Myocyte (in vitro differentiated cells): ENCODE data around the gene C1orf35. TPM values are rescaled to one million over a fixed set of nuclear protein-coding genes. Genes with fewer than 3 reads are reported as not detected.
A peak's percentile ranks its signal among the peaks of the same experiment; 100 is the strongest.
"Not testable (repeated sequence)": the region's sequence is repeated elsewhere in the genome, so short reads cannot be mapped to it uniquely, and the experiment has no call there.

ENCODE experiments used
- DNase-seq: peaks from one replicate; pipeline ENCODE4 v3.0.0-alpha.2; 2012; ENCODE audit warnings: low read depth
- total RNA-seq: library from RNA; depleted of rRNA; stranded (reverse); fragments of >200 nt; gene quantifications from 2 replicates; pipeline ENCODE4 v1.2.3, GENCODE V29; 2014

The C1orf35 gene
- total RNA-seq, 1 donor from 2014 or later = 8.1 TPM

- peak; percentile 65 for DNase-seq
Observed at GRCh38 chr1:228142701-228143136, 39.6 kb upstream of the C1orf35 start.

GRCh38 chr1:228142155-228142691, 39.1 kb upstream of the C1orf35 start:
- DNase-seq = peak; percentile 79

- peak; percentile 98 for DNase-seq
Observed at GRCh38 chr1:228141226-228142044, 38.3 kb upstream of the C1orf35 start.

GRCh38 chr1:228140724-228141225, 37.6 kb upstream of the C1orf35 start:
- DNase-seq = no peak

- DNase-seq = peak; percentile 97
Observed at GRCh38 chr1:228139931-228140723, 37.0 kb upstream of the C1orf35 start, which contains the start of gene GUK1. Gene GUK1, plus strand, starts transcription at chr1:228140279. Its CDS starts 24 bp downstream, at chr1:228140303.

- DNase-seq = no peak
Observed at GRCh38 chr1:228139406-228139930, 36.3 kb upstream of the C1orf35 start.

GRCh38 chr1:228136901-228137300, 33.8 kb upstream of the C1orf35 start:
- no peak for DNase-seq

GRCh38 chr1:228134591-228134990, 31.5 kb upstream of the C1orf35 start:
- no peak for DNase-seq

GRCh38 chr1:228131766-228132165, 28.6 kb upstream of the C1orf35 start:
- no peak for DNase-seq

- DNase-seq = no peak
Observed at GRCh38 chr1:228125185-228125584, 22.1 kb upstream of the C1orf35 start.

GRCh38 chr1:228123505-228123904, 20.4 kb upstream of the C1orf35 start:
- DNase-seq = no peak

GRCh38 chr1:228122921-228123441, 19.9 kb upstream of the C1orf35 start:
- DNase-seq = no peak

GRCh38 chr1:228120857-228121489, 17.8 kb upstream of the C1orf35 start:
- peak; percentile 15 for DNase-seq

- DNase-seq = no peak
Observed at GRCh38 chr1:228120351-228120750, 17.2 kb upstream of the C1orf35 start.

- no peak for DNase-seq
Observed at GRCh38 chr1:228118040-228118439, 14.9 kb upstream of the C1orf35 start.

- no peak for DNase-seq
Observed at GRCh38 chr1:228117335-228117734, 14.2 kb upstream of the C1orf35 start.

GRCh38 chr1:228114827-228115226, 11.7 kb upstream of the C1orf35 start:
- DNase-seq = no peak

GRCh38 chr1:228112617-228113016, 9.5 kb upstream of the C1orf35 start:
- no peak for DNase-seq

- DNase-seq = no peak
Observed at GRCh38 chr1:228112167-228112566, 9.0 kb upstream of the C1orf35 start.

GRCh38 chr1:228111315-228111714, 8.2 kb upstream of the C1orf35 start:
- DNase-seq = not testable (repeated sequence)

GRCh38 chr1:228110556-228110955, 7.4 kb upstream of the C1orf35 start:
- no peak for DNase-seq
